ENCODE data around the gene KPNA3.

DNA sequence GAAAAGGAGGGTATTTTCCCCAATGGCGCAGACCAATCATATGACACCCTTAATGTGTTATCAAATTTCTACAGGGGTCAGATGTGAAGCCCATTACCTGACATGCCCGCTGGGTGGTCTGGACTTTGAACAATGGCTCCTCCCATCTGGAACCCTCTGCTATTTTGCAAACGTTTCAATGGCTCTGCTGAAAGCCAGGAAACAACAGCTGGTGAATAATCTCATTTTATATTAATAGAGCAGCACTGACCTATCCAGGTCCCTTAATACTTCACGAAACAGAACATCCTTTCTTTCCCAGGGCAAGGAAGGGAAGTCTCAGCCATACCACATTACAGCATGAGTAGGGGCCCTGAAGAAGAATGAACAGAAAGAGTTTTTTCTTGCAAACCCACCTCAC is 20.3 kb upstream of the KPNA3 start:
- TF ChIP-seq, protein P1, sequence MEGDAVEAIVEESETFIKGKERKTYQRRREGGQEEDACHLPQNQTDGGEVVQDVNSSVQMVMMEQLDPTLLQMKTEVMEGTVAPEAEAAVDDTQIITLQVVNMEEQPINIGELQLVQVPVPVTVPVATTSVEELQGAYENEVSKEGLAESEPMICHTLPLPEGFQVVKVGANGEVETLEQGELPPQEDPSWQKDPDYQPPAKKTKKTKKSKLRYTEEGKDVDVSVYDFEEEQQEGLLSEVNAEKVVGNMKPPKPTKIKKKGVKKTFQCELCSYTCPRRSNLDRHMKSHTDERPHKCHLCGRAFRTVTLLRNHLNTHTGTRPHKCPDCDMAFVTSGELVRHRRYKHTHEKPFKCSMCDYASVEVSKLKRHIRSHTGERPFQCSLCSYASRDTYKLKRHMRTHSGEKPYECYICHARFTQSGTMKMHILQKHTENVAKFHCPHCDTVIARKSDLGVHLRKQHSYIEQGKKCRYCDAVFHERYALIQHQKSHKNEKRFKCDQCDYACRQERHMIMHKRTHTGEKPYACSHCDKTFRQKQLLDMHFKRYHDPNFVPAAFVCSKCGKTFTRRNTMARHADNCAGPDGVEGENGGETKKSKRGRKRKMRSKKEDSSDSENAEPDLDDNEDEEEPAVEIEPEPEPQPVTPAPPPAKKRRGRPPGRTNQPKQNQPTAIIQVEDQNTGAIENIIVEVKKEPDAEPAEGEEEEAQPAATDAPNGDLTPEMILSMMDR (conservative IDR thresholded peaks at IDR 0.05; ENCODE audit: low read depth, low read length), result no peak
- no peak for TF ChIP-seq EZH2 (IDR thresholded peaks at IDR 0.05; ENCODE audit: borderline replicate concordance, low read depth, low read length, poor library complexity, severe bottlenecking)
